Thoracic aorta (tissue), 2 donors: ENCODE results near the gene KLHL33. TPM values are rescaled to one million over a fixed set of nuclear protein-coding genes. Genes with fewer than 3 reads are reported as not detected.

Source experiments
- ATAC-seq: fragments of 150-250 bp; one replicate; pipeline ENCODE4 v1.8.0; 2017; ENCODE audit warnings: low read depth; ENCODE audit not compliant: insufficient number of reproducible peaks, low FRiP score
- DNase-seq: peaks from one replicate; pipeline ENCODE4 v3.0.0-alpha.2; 2020; ENCODE audit warnings: low spot score
- H3K27ac ChIP-seq, 2 donors: fragments of 200-600 bp; sonication (generic); 1 replicate in 1 of 2; 2 replicates in 1 of 2; pipeline ENCODE4 v1.5.1; 2016; ENCODE audit warnings: mild to moderate bottlenecking in 2 of 2, moderate library complexity in 2 of 2
- H3K27me3 ChIP-seq: fragments of 200-600 bp; sonication (generic); replicated peaks from 2 replicates; pipeline ENCODE4 v1.6.0; 2016; ENCODE audit warnings: mild to moderate bottlenecking; ENCODE audit not compliant: insufficient read depth
- H3K36me3 ChIP-seq: fragments of 200-600 bp; sonication (generic); one replicate; pipeline ENCODE4 v1.5.1; 2016
- H3K4me1 ChIP-seq, 2 donors: fragments of 200-600 bp; sonication (generic); 1 replicate in 1 of 2; 2 replicates in 1 of 2; pipeline versions ENCODE4 v1.5.1 to v1.6.0; 2016; ENCODE audit warnings: low read depth in 2 of 2, mild to moderate bottlenecking in 1 of 2; ENCODE audit not compliant: control insufficient read depth in 1 of 2
- H3K4me3 ChIP-seq: fragments of 200-600 bp; sonication (generic); 2 replicates; pipeline ENCODE4 v1.5.1; 2016; ENCODE audit warnings: mild to moderate bottlenecking
- H3K9me3 ChIP-seq: fragments of 200-600 bp; sonication (generic); 2 replicates; pipeline ENCODE4 v1.5.1; 2016
- total RNA-seq, 2 donors: library from RNA; depleted of rRNA; stranded (reverse); fragments of >200 nt; gene quantifications; one replicate each; pipeline versions ENCODE4 v1.1.0 to v1.2.3, GENCODE V29; 2016
- TF ChIP-seq, protein P1 (sequence below): fragments of 200-600 bp; sonication (generic); IDR thresholded peaks from one replicate; pipeline ENCODE4 v1.5.1; 2019; ENCODE audit warnings: antibody characterized with exemption

Gene KLHL33
- total RNA-seq, 2 donors from 2014 or later, result 0.14 to 0.42 TPM

- ATAC-seq (no peak), DNase-seq (no peak)
- Histone ChIP-seq H3K36me3 (peaks cover 91% of the 10 kb centered on the region), H3K9me3 (no peaks in the 10 kb centered on the region), H3K4me3 (no peak overlapping the region), H3K27ac (no peak overlapping the region), H3K27me3 (no peaks in the 10 kb centered on the region), H3K4me1 (no peaks in the 10 kb centered on the region)
- TF ChIP-seq, protein P1, sequence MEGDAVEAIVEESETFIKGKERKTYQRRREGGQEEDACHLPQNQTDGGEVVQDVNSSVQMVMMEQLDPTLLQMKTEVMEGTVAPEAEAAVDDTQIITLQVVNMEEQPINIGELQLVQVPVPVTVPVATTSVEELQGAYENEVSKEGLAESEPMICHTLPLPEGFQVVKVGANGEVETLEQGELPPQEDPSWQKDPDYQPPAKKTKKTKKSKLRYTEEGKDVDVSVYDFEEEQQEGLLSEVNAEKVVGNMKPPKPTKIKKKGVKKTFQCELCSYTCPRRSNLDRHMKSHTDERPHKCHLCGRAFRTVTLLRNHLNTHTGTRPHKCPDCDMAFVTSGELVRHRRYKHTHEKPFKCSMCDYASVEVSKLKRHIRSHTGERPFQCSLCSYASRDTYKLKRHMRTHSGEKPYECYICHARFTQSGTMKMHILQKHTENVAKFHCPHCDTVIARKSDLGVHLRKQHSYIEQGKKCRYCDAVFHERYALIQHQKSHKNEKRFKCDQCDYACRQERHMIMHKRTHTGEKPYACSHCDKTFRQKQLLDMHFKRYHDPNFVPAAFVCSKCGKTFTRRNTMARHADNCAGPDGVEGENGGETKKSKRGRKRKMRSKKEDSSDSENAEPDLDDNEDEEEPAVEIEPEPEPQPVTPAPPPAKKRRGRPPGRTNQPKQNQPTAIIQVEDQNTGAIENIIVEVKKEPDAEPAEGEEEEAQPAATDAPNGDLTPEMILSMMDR, result no peak
These were observed 59.8 kb downstream of the KLHL33 start for GRCh38 chr14:20376071-20376588.

Other genes with a start within 250 kb of the KLHL33 start
- gene OR11G2, start 245.3 kb downstream of the KLHL33 start, total RNA-seq, result not detected
- not detected for gene OR11H6, start 212.5 kb downstream of the KLHL33 start, total RNA-seq
- gene OR11H7, start 207.2 kb downstream of the KLHL33 start, total RNA-seq, result not detected
- gene OR11H4, start 196.9 kb downstream of the KLHL33 start, total RNA-seq, result not detected
- gene TTC5, start 130.2 kb downstream of the KLHL33 start, total RNA-seq, result 10 to 100 TPM; 10.2 to 10.4 TPM
- gene CCNB1IP1, start 102.9 kb downstream of the KLHL33 start, total RNA-seq, result 10 to 100 TPM; 47.7 to 60.3 TPM
- gene PARP2, start 92.5 kb downstream of the KLHL33 start, total RNA-seq, result 1 to 10 TPM; 3.9 to 5.8 TPM
- 10 to 100 TPM; 33.0 to 54.2 TPM for gene TEP1, start 22.7 kb downstream of the KLHL33 start, total RNA-seq
- gene OSGEP, start 18.6 kb upstream of the KLHL33 start, total RNA-seq, result 100 to 1,000 TPM in 1 of 2 donors, 10 to 100 TPM in 1; 66.2 to 108 TPM
- 10 to 100 TPM; 45.9 to 85.6 TPM for gene APEX1, start 19.1 kb upstream of the KLHL33 start, total RNA-seq
- 10 to 100 TPM; 11.6 to 13.8 TPM for gene PIP4P1, start 25.3 kb upstream of the KLHL33 start, total RNA-seq
- 100 to 1,000 TPM in 1 of 2 donors, 10 to 100 TPM in 1; 42.4 to 170 TPM for gene PNP, start 33.2 kb upstream of the KLHL33 start, total RNA-seq
- gene RNASE10, start 69.4 kb upstream of the KLHL33 start, total RNA-seq, result not detected
- not detected for gene RNASE9, start 124.9 kb upstream of the KLHL33 start, total RNA-seq
- not detected for gene RNASE11, start 151.8 kb upstream of the KLHL33 start, total RNA-seq
- gene RNASE12, start 155.2 kb upstream of the KLHL33 start, total RNA-seq, result not detected
- not detected for gene OR6S1, start 205.5 kb upstream of the KLHL33 start, total RNA-seq
- 10 to 100 TPM; 45.6 to 66.4 TPM for gene RNASE4, start 248.4 kb upstream of the KLHL33 start, total RNA-seq